H1 (cell line): ENCODE measurements around the gene FMO3. TPM values are rescaled to one million over a fixed set of nuclear protein-coding genes. Genes with fewer than 3 reads are reported as not detected.

Experiments
- CTCF ChIA-PET: fragments of 300-600 bp; sonication (Branson Sonifier 250); formaldehyde crosslinking; loops from one replicate; lab custom pipeline; 2021; ENCODE audit not compliant: partially characterized antibody; lab: Charles Lee
- POLR2A ChIA-PET: fragments of 300-600 bp; sonication (Branson Sonifier 250); formaldehyde crosslinking; loops from one replicate; lab custom pipeline; 2021; ENCODE audit warnings: inconsistent platforms; ENCODE audit not compliant: partially characterized antibody; lab: Charles Lee
- DNase-seq, 2 experiments: peaks; one replicate each; pipeline versions ENCODE4 v3.0.0 to v3.0.0-alpha.2; 2010 to 2022; ENCODE audit warnings: low spot score in 2 of 2, low read depth in 1 of 2, mixed read lengths in 1 of 2
- FAIRE-seq: peaks from 2 replicates; lab custom pipeline; 2011; peaks lifted over from hg19 to GRCh38; lab: Jason Lieb, UNC
- H2AFZ ChIP-seq: 2 replicates; pipeline ENCODE4 v1.8.1; 2012; ENCODE audit warnings: low read length, inconsistent platforms
- H2AK5ac ChIP-seq: 2 replicates; pipeline ENCODE4 v1.6.1; 2013; ENCODE audit warnings: low read depth, low read length
- H2BK120ac ChIP-seq: replicated peaks from 2 replicates; pipeline ENCODE3; 2013; ENCODE audit warnings: low read depth, low read length, inconsistent platforms
- H2BK12ac ChIP-seq: 2 replicates; pipeline ENCODE4 v1.6.1; 2013; ENCODE audit warnings: low read depth, low read length
- H2BK15ac ChIP-seq: 2 replicates; pipeline ENCODE4 v1.6.1; 2013; ENCODE audit warnings: low read length
- H2BK20ac ChIP-seq: 2 replicates; pipeline ENCODE4 v1.6.1; 2013; ENCODE audit warnings: low read length
- H2BK5ac ChIP-seq: 2 replicates; pipeline ENCODE4 v1.6.1; 2013; ENCODE audit warnings: low read depth, low read length
- H3K14ac ChIP-seq: 2 replicates; pipeline ENCODE4 v1.6.1; 2013; ENCODE audit warnings: inconsistent platforms; ENCODE audit not compliant: insufficient read length
- H3K18ac ChIP-seq: 2 replicates; pipeline ENCODE4 v1.6.1; 2013; ENCODE audit warnings: low read length; ENCODE audit errors: extremely low read depth
- H3K23ac ChIP-seq: 2 replicates; pipeline ENCODE4 v1.6.1; 2013; ENCODE audit warnings: inconsistent platforms; ENCODE audit not compliant: insufficient read length
- H3K23me2 ChIP-seq: 2 replicates; pipeline ENCODE4 v1.6.1; 2013; ENCODE audit warnings: low read depth, low read length
- H3K27ac ChIP-seq: 2 replicates; pipeline ENCODE4 v1.6.1; 2011; ENCODE audit warnings: low read depth, low read length, inconsistent platforms
- H3K27me3 ChIP-seq, 4 experiments: replicated peaks in 1 of 4; 1 replicate in 1 of 4; 2 replicates in 3 of 4; pipeline versions ENCODE4 v1.6.1 to v1.8.1; 2011 to 2013; ENCODE audit warnings: low read length in 3 of 4, mild to moderate bottlenecking in 3 of 4, inconsistent platforms in 2 of 4, mixed read lengths in 2 of 4, moderate library complexity in 1 of 4; ENCODE audit not compliant: control insufficient read depth in 3 of 4, insufficient read depth in 3 of 4; ENCODE audit errors: extremely low read depth in 1 of 4
- H3K36me3 ChIP-seq, 4 experiments: 2 replicates each; pipeline versions ENCODE4 v1.6.1 to v1.8.1; 2011 to 2013; ENCODE audit warnings: mild to moderate bottlenecking in 4 of 4, low read length in 3 of 4, moderate library complexity in 2 of 4, control low read depth in 1 of 4, inconsistent platforms in 1 of 4; ENCODE audit not compliant: insufficient read depth in 4 of 4, control insufficient read depth in 2 of 4
- H3K4ac ChIP-seq: replicated peaks from 2 replicates; pipeline ENCODE3; 2013; ENCODE audit warnings: low read length, low read depth, mixed read lengths, inconsistent platforms; ENCODE audit not compliant: insufficient read length
- H3K4me1 ChIP-seq, 4 experiments: replicated peaks in 1 of 4; 1 replicate in 1 of 4; 2 replicates in 3 of 4; pipeline versions ENCODE4 v1.6.1 to v1.8.1; 2011 to 2013; ENCODE audit warnings: low read length in 3 of 4, inconsistent platforms in 2 of 4, mixed read lengths in 1 of 4; ENCODE audit not compliant: insufficient read depth in 4 of 4, control insufficient read depth in 3 of 4
- H3K4me2 ChIP-seq, 2 experiments: 2 replicates each; pipeline versions ENCODE4 v1.6.1 to v1.8.1; 2011 to 2013; ENCODE audit warnings: low read depth in 2 of 2, low read length in 2 of 2, control low read depth in 1 of 2, inconsistent platforms in 1 of 2, mild to moderate bottlenecking in 1 of 2; ENCODE audit not compliant: insufficient read depth in 1 of 2
- H3K4me3 ChIP-seq, 4 experiments: fragments of 200-600, 300-600 bp in 1 of 4; sonication (generic), shearing (Covaris generic), sonication (Bioruptor Twin) in 1 of 4; 2 replicates each; pipeline versions ENCODE4 v1.5.1 to v1.8.1; 2011 to 2016; ENCODE audit warnings: low read length in 4 of 4, low read depth in 3 of 4, control low read depth in 2 of 4, inconsistent platforms in 2 of 4, mild to moderate bottlenecking in 2 of 4, mixed read lengths in 1 of 4, moderate library complexity in 1 of 4; ENCODE audit not compliant: insufficient read depth in 2 of 4; ENCODE audit errors: extremely low read depth in 1 of 4
- H3K56ac ChIP-seq: replicated peaks from 2 replicates; pipeline ENCODE3; 2013; ENCODE audit warnings: low read depth, mild to moderate bottlenecking, mixed read lengths, low read length, inconsistent platforms; ENCODE audit not compliant: insufficient read length
- H3K79me1 ChIP-seq: 2 replicates; pipeline ENCODE4 v1.6.1; 2013; ENCODE audit warnings: low read depth, low read length, control low read depth
- H3K79me2 ChIP-seq, 2 experiments: 2 replicates each; pipeline versions ENCODE4 v1.6.1 to v1.8.1; 2012 to 2013; ENCODE audit warnings: low read length in 2 of 2, mild to moderate bottlenecking in 2 of 2, inconsistent platforms in 1 of 2; ENCODE audit not compliant: insufficient read depth in 2 of 2, control insufficient read depth in 1 of 2
- H3K9ac ChIP-seq, 4 experiments: replicated peaks in 1 of 4; 1 replicate in 1 of 4; 2 replicates in 3 of 4; pipeline versions ENCODE4 v1.6.1 to v1.8.1; 2011 to 2013; ENCODE audit warnings: low read depth in 3 of 4, low read length in 3 of 4, control low read depth in 2 of 4, mild to moderate bottlenecking in 2 of 4, moderate library complexity in 2 of 4, inconsistent platforms in 1 of 4; ENCODE audit errors: extremely low read depth in 1 of 4
- H3K9me3 ChIP-seq, 2 experiments: 2 replicates each; pipeline versions ENCODE4 v1.6.1 to v1.8.1; 2012 to 2013; ENCODE audit warnings: mild to moderate bottlenecking in 2 of 2, moderate library complexity in 2 of 2, control low read depth in 1 of 2, inconsistent platforms in 1 of 2, low read depth in 1 of 2, low read length in 1 of 2, mixed read lengths in 1 of 2; ENCODE audit not compliant: insufficient read depth in 2 of 2
- H4K20me1 ChIP-seq, 2 experiments: replicated peaks in 1 of 2; 2 replicates each; pipeline versions ENCODE3 to v1.8.1; 2011 to 2013; ENCODE audit warnings: inconsistent platforms in 2 of 2, low read length in 2 of 2, mild to moderate bottlenecking in 1 of 2; ENCODE audit not compliant: insufficient read depth in 2 of 2, control insufficient read depth in 1 of 2
- H4K5ac ChIP-seq: 2 replicates; pipeline ENCODE4 v1.6.1; 2013; ENCODE audit warnings: low read length, low read depth, mixed read lengths, inconsistent platforms; ENCODE audit not compliant: insufficient read length
- H4K8ac ChIP-seq: 2 replicates; pipeline ENCODE4 v1.8.0; 2013; ENCODE audit warnings: mild to moderate bottlenecking, moderate library complexity, low read length, inconsistent platforms; ENCODE audit not compliant: insufficient read depth; ENCODE audit errors: extremely low read depth
- H4K91ac ChIP-seq: replicated peaks from 2 replicates; pipeline ENCODE3; 2013; ENCODE audit warnings: low read length, mixed read lengths, inconsistent platforms; ENCODE audit not compliant: insufficient read length
- BACH1 ChIP-seq: IDR thresholded peaks from 2 replicates; pipeline ENCODE4 v1.6.1; 2012; ENCODE audit warnings: low read length, improper control_type of control experiment
- CREB1 ChIP-seq: IDR thresholded peaks from 2 replicates; pipeline ENCODE4 v1.6.1; 2012; ENCODE audit warnings: inconsistent platforms
- CTBP2 ChIP-seq: IDR thresholded peaks from 2 replicates; pipeline ENCODE4 v1.7.0; 2011; ENCODE audit warnings: borderline replicate concordance, mild to moderate bottlenecking, moderate library complexity, mixed read lengths, low read length; ENCODE audit not compliant: insufficient read depth, insufficient read length
- FOSL1 ChIP-seq: IDR thresholded peaks from 2 replicates; pipeline ENCODE4 v1.6.1; 2011; ENCODE audit warnings: mild to moderate bottlenecking, low read depth, low read length, moderate library complexity; ENCODE audit not compliant: insufficient read depth
- NANOG ChIP-seq: IDR thresholded peaks from 2 replicates; pipeline ENCODE4 v1.6.1; 2011; ENCODE audit warnings: low read length, low read depth, mild to moderate bottlenecking, inconsistent platforms; ENCODE audit not compliant: insufficient read depth, poor library complexity, severe bottlenecking
- SIN3A ChIP-seq, 2 experiments: IDR thresholded peaks in 1 of 2; conservative IDR thresholded peaks in 1 of 2; 2 replicates each; pipeline ENCODE4 v1.6.1; 2011 to 2012; ENCODE audit warnings: low read length in 2 of 2, improper control_type of control experiment in 1 of 2, low read depth in 1 of 2, mild to moderate bottlenecking in 1 of 2
- SIX5 ChIP-seq: IDR thresholded peaks from 2 replicates; pipeline ENCODE4 v1.6.1; 2011; ENCODE audit warnings: mild to moderate bottlenecking, low read depth, low read length
- SP2 ChIP-seq: IDR thresholded peaks from 2 replicates; pipeline ENCODE4 v1.6.1; 2012; ENCODE audit warnings: mild to moderate bottlenecking, low read length, inconsistent platforms
- TAF7 ChIP-seq: optimal IDR thresholded peaks from 2 replicates; pipeline ENCODE3; 2011; ENCODE audit warnings: low read depth, mild to moderate bottlenecking, inconsistent platforms, low read length, moderate library complexity, borderline replicate concordance
- WGBS, 2 experiments: shearing (Covaris generic) in 1 of 2; methylation state at CpG; one replicate each; pipeline versions ENCODE4 v1.1.6 to v1.1.7; 2013 to 2015; ENCODE audit warnings: low lambda C conversion rate in 2 of 2, mixed read lengths in 2 of 2, inconsistent platforms in 1 of 2, low coverage in 1 of 2, missing lambda C conversion rate in 1 of 2; ENCODE audit not compliant: insufficient replicate concordance in 2 of 2, insufficient coverage in 1 of 2, insufficient read length in 1 of 2; ENCODE audit errors: extremely low coverage in 1 of 2, missing lambda C conversion rate in 1 of 2; 5-methylcytosine and 5-hydroxymethylcytosine counted together
- polyA plus RNA-seq, 7 experiments: library from polyadenylated mRNA; depleted of rRNA in 3 of 7; stranded (reverse) in 5 of 7; unstranded in 2 of 7; fragments of >200 nt in 5 of 7; fragments of 200-250 nt in 2 of 7; gene quantifications; 1 replicate in 5 of 7; 2 replicates in 1 of 7; 4 replicates in 1 of 7; pipeline versions ENCODE4 v1.2.1 to v1.2.3, GENCODE V29; 2011 to 2013; ENCODE audit warnings: missing spikeins in 2 of 7, mixed read lengths in 2 of 7
- total RNA-seq: library from RNA; stranded (reverse); fragmentation: NEBNext Ultra II Directional; extraction: Animal tissue kit (Norgen Biotek cat#: 25700); gene quantifications from 2 replicates; pipeline ENCODE4 v1.2.1, GENCODE V29; 2021
- TF ChIP-seq, protein P1 (sequence below): IDR thresholded peaks from 2 replicates; pipeline ENCODE4 v1.6.1; 2012; ENCODE audit warnings: low read length, inconsistent platforms
- TF ChIP-seq, protein P2 (sequence below): IDR thresholded peaks from 2 replicates; pipeline ENCODE4 v1.6.1; 2012; ENCODE audit warnings: inconsistent platforms

FMO3 gene
- total and polyA plus RNA-seq, 2 of the 8 experiments (the other 6 are each of a cell fraction or from before 2014, with no cell fraction given) = not detected

DNA sequence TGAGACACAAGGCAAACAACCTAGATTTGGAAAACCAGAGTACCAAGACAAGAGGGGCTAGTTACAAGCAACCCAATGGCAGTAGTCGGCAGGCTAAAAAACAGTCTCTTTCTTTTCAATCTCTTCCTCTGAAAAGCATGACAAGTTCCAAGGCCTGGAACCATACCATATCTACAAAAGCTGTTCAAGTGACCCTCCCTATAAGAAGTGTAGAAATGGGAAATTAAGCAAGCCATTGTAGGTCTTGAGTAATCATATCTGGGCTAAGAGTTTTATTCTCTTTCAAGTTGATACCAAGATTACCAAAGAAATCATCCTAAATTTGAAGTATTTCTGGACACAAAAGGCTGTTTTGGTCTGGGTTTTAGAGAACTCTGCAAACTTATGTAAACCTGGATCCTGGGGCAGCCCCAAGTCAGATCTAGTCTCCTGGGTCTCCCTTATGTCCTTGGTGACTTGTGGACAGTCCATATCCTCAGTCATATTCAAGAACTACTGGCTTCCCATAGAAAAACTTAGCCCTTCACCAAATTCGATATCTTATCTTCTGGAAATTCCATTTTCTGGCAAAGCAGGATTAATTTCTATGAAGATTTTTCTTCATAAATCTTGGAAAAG, 24.7 kb downstream of the FMO3 start:
- Histone ChIP-seq H2BK5ac (no peak overlapping the region), H3K23me2 (no peaks in the 10 kb centered on the region; the same call in 1 of the 2 replicates), H3K79me2 (no peaks in the 10 kb centered on the region), H3K4me2 (no peak overlapping the region), H3K56ac (no peak overlapping the region), H3K18ac (no peak overlapping the region), H3K9me3 (no peaks in the 10 kb centered on the region), H3K4ac (no peak overlapping the region), H3K79me1 (no peaks in the 10 kb centered on the region), H3K23ac (no peak overlapping the region), H3K27ac (no peak overlapping the region), H3K27me3 (no peaks in the 10 kb centered on the region), H2BK120ac (no peak overlapping the region), H4K5ac (no peak overlapping the region), H4K20me1 (no peaks in the 10 kb centered on the region), H3K9ac (no peak overlapping the region), H3K4me1 (peaks cover 0 to 3% (median 0%) of the 10 kb centered on the region in 4 experiments; a peak in 1 of 7 replicates), H2BK12ac (no peak overlapping the region), H3K4me3 (no peak overlapping the region), H3K14ac (no peak overlapping the region), H2AFZ (no peak overlapping the region), H2AK5ac (no peak overlapping the region), H4K8ac (no peak overlapping the region), H4K91ac (no peak overlapping the region), H3K36me3 (no peaks in the 10 kb centered on the region), H2BK15ac (no peak overlapping the region), H2BK20ac (no peak overlapping the region)
- FAIRE-seq (no peak), DNase-seq (no peak)
- 94% methylated on average over 2 of the region's 2 CpGs; no CpG with 5 or more reads in 1 of the 2 experiments for WGBS, 2 experiments
- ChIA-PET POLR2A (no interaction called here), CTCF (no interaction called here)
- TF ChIP-seq BACH1 = no peak
- no peak for TF ChIP-seq CTBP2
- no peak for TF ChIP-seq TAF7
- TF ChIP-seq, protein P1, sequence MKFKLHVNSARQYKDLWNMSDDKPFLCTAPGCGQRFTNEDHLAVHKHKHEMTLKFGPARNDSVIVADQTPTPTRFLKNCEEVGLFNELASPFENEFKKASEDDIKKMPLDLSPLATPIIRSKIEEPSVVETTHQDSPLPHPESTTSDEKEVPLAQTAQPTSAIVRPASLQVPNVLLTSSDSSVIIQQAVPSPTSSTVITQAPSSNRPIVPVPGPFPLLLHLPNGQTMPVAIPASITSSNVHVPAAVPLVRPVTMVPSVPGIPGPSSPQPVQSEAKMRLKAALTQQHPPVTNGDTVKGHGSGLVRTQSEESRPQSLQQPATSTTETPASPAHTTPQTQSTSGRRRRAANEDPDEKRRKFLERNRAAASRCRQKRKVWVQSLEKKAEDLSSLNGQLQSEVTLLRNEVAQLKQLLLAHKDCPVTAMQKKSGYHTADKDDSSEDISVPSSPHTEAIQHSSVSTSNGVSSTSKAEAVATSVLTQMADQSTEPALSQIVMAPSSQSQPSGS = no peak
- TF ChIP-seq CREB1 = no peak
- no peak for TF ChIP-seq NANOG
- no peak for TF ChIP-seq SIX5
- TF ChIP-seq FOSL1 = no peak
- TF ChIP-seq SIN3A (conservative IDR thresholded peaks at IDR 0.05 in 1 of 2, IDR thresholded peaks at IDR 0.05 in 1 of 2; ENCODE audit: low read depth in 1 of 2, low read length in 2 of 2) = no peak
- TF ChIP-seq SP2 = no peak
- TF ChIP-seq, protein P2, sequence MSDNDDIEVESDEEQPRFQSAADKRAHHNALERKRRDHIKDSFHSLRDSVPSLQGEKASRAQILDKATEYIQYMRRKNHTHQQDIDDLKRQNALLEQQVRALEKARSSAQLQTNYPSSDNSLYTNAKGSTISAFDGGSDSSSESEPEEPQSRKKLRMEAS = no peak
